ENCODE results near the gene FAM32A. TPM values are rescaled to one million over a fixed set of nuclear protein-coding genes. Genes with fewer than 3 reads are reported as not detected.

The FAM32A gene
- total and polyA plus RNA-seq, 9 donors = 37.9 to 68.6 (median 46.5) TPM

DNA sequence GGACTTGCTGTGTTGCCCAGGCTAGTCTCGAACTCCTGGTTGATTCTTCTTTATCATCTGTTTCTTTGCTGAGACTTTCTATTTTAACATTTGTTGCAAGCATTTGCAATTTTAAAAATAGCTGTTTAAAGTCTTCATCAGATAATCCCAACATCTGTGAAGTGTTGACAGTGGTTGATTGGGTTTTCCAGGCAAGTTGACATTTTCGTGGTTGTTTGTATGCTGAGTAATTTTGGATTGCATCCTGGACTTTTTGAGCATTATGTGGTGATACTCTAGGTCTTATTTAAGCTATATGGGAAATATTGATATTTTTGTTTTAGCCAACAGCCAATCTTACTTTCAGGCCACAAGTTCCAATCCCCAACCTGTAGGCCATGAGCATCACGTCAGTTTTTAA, 37.6 kb downstream of the FAM32A start:
- Histone ChIP-seq H3K27ac (no peak overlapping the region), H3K27me3 (no peaks in the 10 kb centered on the region), H3K36me3 (no peaks in the 10 kb centered on the region), H3K4me1 (ENCODE audit: insufficient read depth) (no peaks in the 10 kb centered on the region), H3K4me3 (no peak overlapping the region), H3K9me3 (peaks cover 0 to 12% of the 10 kb centered on the region in 2 donors)
- WGBS, 3 donors = 77 to 84% (median 80%) methylated on average over 3 of the region's 3 CpGs
- intact Hi-C loops (cut with DNase I) = no loop called here
- TF ChIP-seq POLR2A (IDR thresholded peaks at IDR 0.05) = no peak
- TF ChIP-seq, protein P1, sequence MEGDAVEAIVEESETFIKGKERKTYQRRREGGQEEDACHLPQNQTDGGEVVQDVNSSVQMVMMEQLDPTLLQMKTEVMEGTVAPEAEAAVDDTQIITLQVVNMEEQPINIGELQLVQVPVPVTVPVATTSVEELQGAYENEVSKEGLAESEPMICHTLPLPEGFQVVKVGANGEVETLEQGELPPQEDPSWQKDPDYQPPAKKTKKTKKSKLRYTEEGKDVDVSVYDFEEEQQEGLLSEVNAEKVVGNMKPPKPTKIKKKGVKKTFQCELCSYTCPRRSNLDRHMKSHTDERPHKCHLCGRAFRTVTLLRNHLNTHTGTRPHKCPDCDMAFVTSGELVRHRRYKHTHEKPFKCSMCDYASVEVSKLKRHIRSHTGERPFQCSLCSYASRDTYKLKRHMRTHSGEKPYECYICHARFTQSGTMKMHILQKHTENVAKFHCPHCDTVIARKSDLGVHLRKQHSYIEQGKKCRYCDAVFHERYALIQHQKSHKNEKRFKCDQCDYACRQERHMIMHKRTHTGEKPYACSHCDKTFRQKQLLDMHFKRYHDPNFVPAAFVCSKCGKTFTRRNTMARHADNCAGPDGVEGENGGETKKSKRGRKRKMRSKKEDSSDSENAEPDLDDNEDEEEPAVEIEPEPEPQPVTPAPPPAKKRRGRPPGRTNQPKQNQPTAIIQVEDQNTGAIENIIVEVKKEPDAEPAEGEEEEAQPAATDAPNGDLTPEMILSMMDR (IDR thresholded peaks at IDR 0.05) = no peak
- no peak for TF ChIP-seq EP300 (IDR thresholded peaks at IDR 0.05)
- DNase-seq = no peak

DNA sequence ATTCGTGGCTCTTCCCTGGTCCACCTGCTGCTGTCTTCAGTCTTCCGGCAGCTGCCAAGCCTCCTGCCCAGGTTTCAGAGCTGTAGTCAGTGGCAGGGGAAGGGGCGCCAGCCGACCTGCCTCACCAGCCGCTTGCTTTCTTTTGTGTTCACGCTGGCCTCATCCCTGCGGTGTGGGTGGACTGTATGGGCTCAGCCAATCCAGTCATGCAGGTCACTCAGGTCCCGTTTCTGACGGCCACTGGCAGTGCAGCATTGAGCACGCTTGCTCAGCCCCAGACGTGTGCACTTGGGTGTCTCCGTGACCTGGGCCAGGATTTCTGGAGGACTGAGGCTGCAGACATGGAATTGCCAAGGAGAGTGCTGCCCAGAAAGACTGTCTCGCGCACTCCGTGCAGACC, 38.5 kb downstream of the FAM32A start:
- intact Hi-C loops (cut with DNase I) = no loop called here

DNA sequence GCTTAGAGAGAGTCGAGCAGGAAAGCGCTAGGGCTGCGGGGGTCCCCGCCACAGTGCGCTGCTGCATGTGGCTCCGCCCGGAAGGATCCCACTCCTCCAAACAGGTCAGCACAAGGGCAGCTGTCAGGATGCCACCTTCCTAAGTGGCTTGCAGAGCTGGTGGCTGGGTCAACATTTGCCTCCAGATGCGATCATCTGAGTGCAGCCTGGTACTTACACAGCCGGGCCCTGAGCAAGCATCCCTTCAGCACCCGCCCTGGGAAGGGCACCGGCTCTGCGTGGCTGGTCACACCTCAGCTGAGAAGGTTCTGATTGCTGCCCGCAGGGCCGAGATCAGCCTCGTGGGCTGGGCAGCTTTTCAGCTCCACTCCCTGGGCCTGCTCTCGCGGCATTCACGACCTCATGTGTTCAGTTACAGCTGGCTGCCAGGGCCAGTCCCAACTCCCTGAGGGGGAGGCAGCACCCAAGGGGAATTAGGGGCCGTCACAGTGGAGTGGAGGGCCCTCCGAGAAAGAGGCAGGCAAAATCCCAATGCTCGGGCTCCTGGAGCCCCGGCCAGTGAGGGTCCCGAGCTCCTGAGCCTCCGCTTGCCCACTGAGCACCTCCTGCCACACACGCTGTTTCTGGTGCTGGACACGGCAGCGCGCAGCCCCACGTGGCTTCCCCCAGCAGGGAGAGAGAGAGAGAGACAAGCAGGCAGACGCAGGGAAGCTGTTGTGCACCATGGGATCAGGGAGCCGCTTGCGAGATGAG, 39.3 kb downstream of the FAM32A start:
- WGBS, 3 donors = 87 to 94% (median 89%) methylated on average over 32 of the region's 32 CpGs
- Histone ChIP-seq H3K9me3 (peaks cover 0 to 12% of the 10 kb centered on the region in 2 donors), H3K36me3 (no peaks in the 10 kb centered on the region), H3K27ac (no peak overlapping the region), H3K27me3 (no peaks in the 10 kb centered on the region), H3K4me3 (no peak overlapping the region), H3K4me1 (ENCODE audit: insufficient read depth) (no peaks in the 10 kb centered on the region)
- DNase-seq = no peak
- intact Hi-C loops (cut with DNase I) = no loop called here
- TF ChIP-seq, protein P1 (IDR thresholded peaks at IDR 0.05) = no peak
- TF ChIP-seq POLR2A (IDR thresholded peaks at IDR 0.05) = no peak

More for the DNA sequence above, 38.5 kb downstream of the FAM32A start:
- Histone ChIP-seq H3K4me1 (ENCODE audit: insufficient read depth) (no peaks in the 10 kb centered on the region), H3K27me3 (no peaks in the 10 kb centered on the region), H3K27ac (no peak overlapping the region), H3K36me3 (no peaks in the 10 kb centered on the region), H3K4me3 (no peak overlapping the region), H3K9me3 (peaks cover 0 to 12% of the 10 kb centered on the region in 2 donors)
- TF ChIP-seq POLR2A (IDR thresholded peaks at IDR 0.05) (no peak), EP300 (IDR thresholded peaks at IDR 0.05) (no peak)
- TF ChIP-seq, protein P1 (IDR thresholded peaks at IDR 0.05) = no peak
- DNase-seq = no peak
- WGBS, 3 donors = 81 to 86% (median 85%) methylated on average over 15 of the region's 15 CpGs

DNA sequence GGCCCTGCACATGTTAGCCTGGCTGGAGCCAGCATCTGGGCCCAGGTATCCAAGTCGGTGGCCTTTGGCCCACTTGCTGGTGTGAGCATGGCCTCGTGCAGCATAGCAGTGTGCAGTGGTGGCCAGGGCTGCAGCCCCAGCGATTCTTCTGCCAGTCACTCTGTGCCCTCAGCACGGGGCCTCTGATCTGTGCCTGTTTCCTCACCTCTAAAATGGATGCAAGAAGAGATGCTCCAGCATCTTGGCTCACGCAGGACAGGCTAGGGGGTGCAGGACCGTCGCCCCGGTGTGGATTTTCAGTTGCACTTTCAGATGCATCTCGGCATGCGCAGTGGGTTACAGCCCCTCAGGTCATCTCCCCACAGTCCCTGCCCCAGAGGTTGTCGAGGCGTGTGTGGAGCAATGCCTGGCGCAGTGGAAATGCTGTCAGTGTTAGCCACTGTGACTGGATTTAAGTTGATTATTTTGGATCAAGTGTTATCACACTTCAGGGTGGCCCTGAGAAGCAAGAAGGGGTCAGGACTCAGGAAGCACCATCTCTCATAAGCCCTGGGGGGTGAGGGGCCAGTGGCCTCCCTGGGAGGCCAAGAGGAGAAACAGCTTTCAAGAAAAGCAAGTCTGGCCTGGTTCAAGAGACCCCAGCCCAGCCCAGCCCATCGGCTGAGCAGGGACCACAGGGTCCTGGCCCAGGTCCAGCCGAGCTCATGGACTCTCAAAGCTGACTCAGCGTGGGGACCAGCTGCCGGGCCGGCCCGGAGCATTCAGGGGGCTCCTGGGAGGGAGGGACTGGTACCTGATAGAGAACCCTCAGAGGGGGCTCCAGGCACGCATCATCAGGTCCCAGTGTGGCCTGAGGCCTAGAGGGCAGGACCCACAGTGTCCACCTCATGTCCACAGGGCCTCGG, 40.3 kb downstream of the FAM32A start:
- Histone ChIP-seq H3K4me1 (ENCODE audit: insufficient read depth) (no peaks in the 10 kb centered on the region), H3K4me3 (no peak overlapping the region), H3K27ac (no peak overlapping the region), H3K27me3 (no peaks in the 10 kb centered on the region), H3K9me3 (peaks cover 0 to 12% of the 10 kb centered on the region in 2 donors), H3K36me3 (no peaks in the 10 kb centered on the region)
- no peak for DNase-seq
- intact Hi-C loops (cut with DNase I) = no loop called here
- TF ChIP-seq, protein P1 (IDR thresholded peaks at IDR 0.05) = no peak
- TF ChIP-seq EP300 (IDR thresholded peaks at IDR 0.05) (no peak), POLR2A (IDR thresholded peaks at IDR 0.05) (no peak)
- WGBS, 3 donors = 77 to 88% (median 81%) methylated on average over 20 to 21 of the region's 21 CpGs

Measured in ovary (tissue), 9 donors.